Muscle of back (tissue), 11 donors: ENCODE data around the gene NT5M. TPM values are rescaled to one million over a fixed set of nuclear protein-coding genes. Genes with fewer than 3 reads are reported as not detected.

Source experiments
- DNase-seq, 3 donors: peaks; one replicate each; pipeline versions ENCODE4 v3.0.0 to v3.0.0-alpha.2; 2013
- polyA plus RNA-seq, 10 donors: library from polyadenylated mRNA; unstranded; fragments of 120-200 nt; gene quantifications; one replicate each; pipeline ENCODE4 v1.2.1, GENCODE V29; 2013; ENCODE audit not compliant: insufficient read length in 10 of 10

The NT5M gene
- polyA plus RNA-seq, 10 donors = 3.9 to 7.4 (median 5.7) TPM

DNA sequence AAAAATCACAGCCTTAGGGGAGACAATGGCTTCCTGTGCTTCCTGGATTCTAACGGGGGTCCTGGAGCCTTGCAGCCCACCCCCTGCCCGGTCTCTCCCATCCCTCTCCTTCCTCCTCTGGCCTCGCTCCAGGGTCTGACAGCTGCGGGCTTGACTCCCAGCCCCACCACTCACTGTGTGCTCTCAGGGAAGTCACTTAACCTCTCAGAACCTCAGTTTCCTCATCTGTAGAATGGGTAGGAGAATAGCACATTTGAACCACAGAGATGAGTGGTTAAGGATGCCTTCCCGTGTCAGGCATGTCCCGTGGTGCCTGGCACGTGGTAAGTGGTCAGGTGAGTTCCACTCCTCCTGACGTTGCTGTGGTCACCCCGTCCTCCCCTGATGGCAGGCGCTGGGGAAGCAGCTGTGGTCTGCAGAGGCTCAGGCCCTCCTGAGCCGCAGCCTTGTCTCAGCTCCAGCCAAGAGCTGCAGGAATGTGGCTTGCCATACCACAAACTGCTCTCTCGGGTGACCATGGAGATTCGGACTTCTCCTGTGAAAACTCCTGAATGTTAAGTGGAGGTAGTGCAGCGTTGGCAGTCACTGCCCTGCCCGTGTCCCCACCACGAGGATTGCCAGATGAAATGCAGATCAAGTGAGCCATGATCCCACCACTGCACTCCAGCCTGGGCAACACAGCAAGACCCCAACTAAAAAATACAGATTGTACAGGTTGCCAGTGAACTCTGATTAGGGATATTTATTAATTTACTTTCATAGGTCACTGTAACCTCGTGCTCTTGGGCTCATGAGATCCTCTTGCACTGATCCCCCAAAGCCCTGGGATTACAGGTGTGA lies 85.7 kb downstream of the NT5M start:
- no peak for DNase-seq

DNA sequence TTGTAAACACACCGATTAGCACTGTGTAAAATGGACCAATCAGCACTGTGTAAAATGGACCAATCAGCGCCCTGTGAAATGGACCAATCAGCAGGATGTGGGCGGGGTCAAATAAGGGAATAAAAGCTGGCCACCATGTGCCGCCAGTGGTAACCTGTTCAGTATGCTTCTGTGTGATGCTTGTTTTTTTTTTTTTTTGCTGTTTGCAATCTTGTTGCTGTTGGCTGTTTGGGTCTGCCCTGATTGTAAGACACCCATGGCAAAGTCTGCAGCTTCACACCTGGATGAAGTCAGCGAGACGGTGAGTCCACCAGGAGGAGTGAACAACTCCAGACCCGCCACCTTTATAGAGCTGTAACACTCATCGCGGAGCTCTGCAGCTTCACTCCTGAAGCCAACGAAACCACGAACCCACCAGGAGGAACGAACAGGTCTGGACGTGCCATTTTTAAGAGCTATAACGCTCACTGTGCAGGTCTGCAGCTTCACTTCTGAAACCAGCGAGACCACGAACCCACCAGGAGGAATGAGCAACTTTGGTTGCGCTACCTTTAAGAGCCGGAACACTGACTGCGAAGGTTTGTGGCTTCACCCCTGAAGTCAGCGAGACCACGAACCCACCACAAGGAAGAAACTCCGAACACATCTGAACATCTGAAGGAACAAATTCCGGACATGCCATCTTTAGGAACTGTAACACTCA lies 88.6 kb downstream of the NT5M start:
- DNase-seq = no peak

DNA sequence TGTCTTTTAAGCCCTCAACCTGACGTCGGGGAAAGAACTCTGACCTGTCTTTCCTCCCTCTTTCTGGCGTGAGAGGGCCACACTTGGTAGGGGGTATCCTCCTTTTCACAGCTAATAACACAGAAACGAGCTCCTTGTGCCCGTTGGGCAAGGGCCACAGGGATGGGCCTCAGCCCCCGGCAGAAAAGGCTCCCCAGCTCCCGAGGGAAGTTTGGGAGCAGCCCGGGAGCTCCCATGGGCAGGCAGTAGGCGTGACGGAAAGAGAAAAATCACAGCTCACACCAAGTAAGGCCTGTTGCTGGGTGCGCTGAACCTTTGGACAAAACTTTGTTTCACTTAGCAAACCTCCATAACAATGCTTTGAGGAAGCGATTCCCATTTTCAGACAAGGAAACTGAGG lies 90.8 kb downstream of the NT5M start:
- DNase-seq = no peak

DNA sequence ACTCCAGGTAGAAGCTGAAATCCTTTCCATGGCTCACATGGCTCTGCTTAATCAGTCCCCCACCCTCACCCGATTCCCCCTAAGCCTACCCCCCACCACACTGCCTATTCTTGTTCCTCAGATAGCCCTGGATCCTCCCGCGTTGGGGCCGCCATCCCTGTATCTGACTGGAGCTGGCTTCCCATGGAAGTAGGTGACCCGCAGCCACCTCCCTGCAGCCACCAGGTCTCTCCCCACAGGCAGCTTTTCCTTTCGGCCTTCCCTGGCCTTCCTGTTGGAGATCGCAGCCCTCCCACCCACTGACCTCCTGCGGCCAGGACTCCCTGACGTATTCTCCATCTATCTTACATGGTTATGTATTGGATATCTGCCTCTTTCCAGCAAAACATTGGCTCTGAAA lies 91.3 kb downstream of the NT5M start:
- no peak for DNase-seq

DNA sequence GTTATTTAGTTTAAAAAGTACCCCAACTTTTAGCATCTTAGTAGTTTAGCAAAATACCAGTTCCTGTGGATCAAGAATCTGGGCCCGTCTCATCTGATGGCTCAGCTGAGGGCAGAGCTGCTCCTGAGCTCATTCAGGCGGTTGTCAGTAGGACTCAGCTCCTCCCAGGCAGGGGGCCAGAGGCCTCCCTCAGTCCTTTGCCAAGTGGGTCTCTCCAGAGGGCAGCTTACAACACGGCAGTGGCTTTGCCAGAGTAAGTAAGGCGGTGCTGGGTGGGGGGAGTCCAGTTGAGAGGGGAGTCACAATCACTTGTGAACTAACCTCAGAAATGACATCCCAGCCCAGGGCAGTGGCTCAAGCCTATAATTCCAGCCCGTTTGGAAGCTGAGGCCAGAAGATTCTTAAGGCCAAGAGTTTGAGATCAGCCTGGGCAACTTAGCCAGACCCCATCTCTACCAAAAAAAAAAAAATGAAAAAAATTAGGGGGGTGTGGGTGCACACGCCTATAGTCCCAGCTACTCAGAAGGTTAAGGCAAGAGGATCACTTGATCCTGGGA lies 92.2 kb downstream of the NT5M start:
- DNase-seq = no peak

DNA sequence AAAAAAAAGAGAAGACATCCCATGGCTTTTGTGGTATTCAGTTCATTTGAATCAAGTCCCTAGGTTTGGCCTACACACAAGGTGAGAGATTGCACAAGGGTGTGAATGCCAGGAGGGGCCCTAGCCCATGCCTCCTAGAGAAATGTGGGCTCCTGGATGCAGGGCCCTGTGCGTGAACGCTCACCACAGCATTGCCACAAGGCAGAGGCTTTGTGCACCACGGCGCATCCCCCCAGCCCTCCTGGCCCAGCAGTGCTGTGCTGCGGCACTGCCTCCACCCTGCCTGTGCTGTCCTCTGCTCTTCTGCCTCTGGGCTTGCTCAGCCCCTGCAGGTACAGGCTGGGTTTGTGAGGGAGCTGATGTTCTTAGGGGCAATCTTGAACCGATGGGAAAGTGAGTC lies 92.7 kb downstream of the NT5M start:
- DNase-seq = no peak

Other genes with a start within 250 kb of the NT5M start
- gene PLD6, start 97.0 kb upstream of the NT5M start, polyA plus RNA-seq = 1 to 10 TPM; 3.3 to 5.3 (median 4.4) TPM
- gene FLCN, start 66.2 kb upstream of the NT5M start, polyA plus RNA-seq = 10 to 100 TPM; 16.1 to 43.6 (median 22.7) TPM
- 10 to 100 TPM; 69.2 to 89.4 (median 73.7) TPM for gene COPS3, start 22.1 kb upstream of the NT5M start, polyA plus RNA-seq
- gene MED9, start 173.6 kb downstream of the NT5M start, polyA plus RNA-seq = 10 to 100 TPM; 12.5 to 17.5 (median 14.5) TPM
- gene RASD1, start 193.0 kb downstream of the NT5M start, polyA plus RNA-seq = 1 to 10 TPM; 2.6 to 7.6 (median 4.4) TPM